IMR-90 (cell line): ENCODE results near the gene ATP8B3. TPM values are rescaled to one million over a fixed set of nuclear protein-coding genes. Genes with fewer than 3 reads are reported as not detected.

Experiments used
- ATAC-seq: fragments of 200-7000 bp; cut with Tn5 transposase; 2 replicates; pipeline ENCODE4 v1.9.1; 2020; ENCODE audit warnings: low read depth, mild to moderate bottlenecking, moderate library complexity
- BruUV-seq: library from RNA; stranded (reverse); fragments of 400-500 nt; replicated peaks from 2 replicates; lab custom pipeline; 2021; lab: Mats Ljungman, UMichigan
- CTCF ChIA-PET: fragments of 300-600 bp; formaldehyde crosslinking; extraction: SDS; loops from one replicate; lab custom pipeline; 2021; ENCODE audit warnings: antibody characterized with exemption; lab: Yijun Ruan, JAX
- POLR2A ChIA-PET: fragments of 300-600 bp; sonication (Branson Sonifier 250); formaldehyde crosslinking; loops from one replicate; lab custom pipeline; 2022; ENCODE audit warnings: antibody characterized with exemption; ENCODE audit not compliant: unreplicated experiment; lab: Charles Lee
- DNase-seq: peaks from one replicate; pipeline ENCODE4 v3.0.0; 2013
- H2AFZ ChIP-seq: replicated peaks from 2 replicates; pipeline ENCODE3; 2013; ENCODE audit warnings: low read length, mild to moderate bottlenecking; ENCODE audit not compliant: poor library complexity
- H2AK5ac ChIP-seq: 2 replicates; pipeline ENCODE4 v1.6.1; 2013; ENCODE audit warnings: low read depth, low read length, inconsistent platforms
- H2AK9ac ChIP-seq: replicated peaks from 2 replicates; pipeline ENCODE3; 2013; ENCODE audit warnings: mild to moderate bottlenecking, low read depth, low read length, moderate library complexity; ENCODE audit not compliant: poor library complexity
- H2BK120ac ChIP-seq: 2 replicates; pipeline ENCODE4 v1.6.1; 2013; ENCODE audit warnings: low read depth, low read length, inconsistent platforms
- H2BK15ac ChIP-seq: 3 replicates; pipeline ENCODE4 v1.6.1; 2013; ENCODE audit warnings: low read depth, low read length, inconsistent platforms
- H2BK20ac ChIP-seq: 2 replicates; pipeline ENCODE4 v1.6.1; 2013; ENCODE audit warnings: low read depth, mild to moderate bottlenecking, inconsistent platforms, low read length, moderate library complexity
- H2BK5ac ChIP-seq: 2 replicates; pipeline ENCODE4 v1.6.1; 2013; ENCODE audit warnings: mild to moderate bottlenecking, low read depth, low read length, inconsistent platforms; ENCODE audit not compliant: poor library complexity, severe bottlenecking
- H3K14ac ChIP-seq: replicated peaks from 2 replicates; pipeline ENCODE4 v1.6.1; 2013; ENCODE audit warnings: low read depth, low read length, inconsistent platforms
- H3K18ac ChIP-seq: 2 replicates; pipeline ENCODE4 v1.6.1; 2013; ENCODE audit warnings: low read depth, low read length, control low read depth
- H3K23ac ChIP-seq: 2 replicates; pipeline ENCODE4 v1.6.1; 2013; ENCODE audit warnings: low read depth, low read length, inconsistent platforms
- H3K27ac ChIP-seq: 2 replicates; pipeline ENCODE4 v1.5.1; 2013; ENCODE audit warnings: mild to moderate bottlenecking, control low read depth, low read length; ENCODE audit not compliant: insufficient read depth
- H3K27me3 ChIP-seq: 2 replicates; pipeline ENCODE4 v1.6.1; 2013; ENCODE audit warnings: low read length; ENCODE audit not compliant: control insufficient read depth, insufficient read depth
- H3K36me3 ChIP-seq: 2 replicates; pipeline ENCODE4 v1.6.1; 2013; ENCODE audit warnings: low read length, mixed read lengths; ENCODE audit not compliant: control insufficient read depth, insufficient read depth
- H3K4ac ChIP-seq: 2 replicates; pipeline ENCODE4 v1.6.1; 2013; ENCODE audit warnings: low read depth, low read length, inconsistent platforms
- H3K4me1 ChIP-seq: 2 replicates; pipeline ENCODE4 v1.6.1; 2013; ENCODE audit warnings: low read length, mixed read lengths; ENCODE audit not compliant: control insufficient read depth, insufficient read depth
- H3K4me2 ChIP-seq: 2 replicates; pipeline ENCODE4 v1.6.1; 2013; ENCODE audit warnings: low read depth, mild to moderate bottlenecking, control low read depth, low read length, moderate library complexity
- H3K4me3 ChIP-seq: 2 replicates; pipeline ENCODE4 v1.5.1; 2013; ENCODE audit warnings: low read depth, mild to moderate bottlenecking, control low read depth, low read length, moderate library complexity; ENCODE audit not compliant: insufficient read depth
- H3K56ac ChIP-seq: 2 replicates; pipeline ENCODE4 v1.6.1; 2013; ENCODE audit warnings: low read length, inconsistent platforms; ENCODE audit not compliant: insufficient read depth; ENCODE audit errors: extremely low read depth
- H3K79me1 ChIP-seq, 2 experiments: 2 replicates each; pipeline ENCODE4 v1.6.1; 2013; ENCODE audit warnings: low read length in 2 of 2, inconsistent platforms in 1 of 2, low read depth in 1 of 2
- H3K9ac ChIP-seq: 2 replicates; pipeline ENCODE4 v1.6.1; 2013; ENCODE audit warnings: low read depth, low read length, control low read depth
- H3K9me1 ChIP-seq: 2 replicates; pipeline ENCODE4 v1.6.1; 2013; ENCODE audit warnings: low read length, inconsistent platforms; ENCODE audit not compliant: insufficient read depth
- H3K9me3 ChIP-seq: 2 replicates; pipeline ENCODE4 v1.6.1; 2013; ENCODE audit warnings: low read length; ENCODE audit not compliant: control insufficient read depth, insufficient read depth
- H4K20me1 ChIP-seq: 2 replicates; pipeline ENCODE4 v1.6.1; 2013; ENCODE audit warnings: low read length, inconsistent platforms; ENCODE audit not compliant: insufficient read depth
- H4K5ac ChIP-seq: 2 replicates; pipeline ENCODE4 v1.6.1; 2013; ENCODE audit warnings: mild to moderate bottlenecking, low read depth, low read length, control low read depth
- H4K8ac ChIP-seq, 2 experiments: 2 replicates each; pipeline ENCODE4 v1.6.1; 2013; ENCODE audit warnings: low read depth in 2 of 2, low read length in 2 of 2, control low read depth in 1 of 2, inconsistent platforms in 1 of 2
- H4K91ac ChIP-seq: 2 replicates; pipeline ENCODE4 v1.6.1; 2013; ENCODE audit warnings: low read depth, low read length, inconsistent platforms; ENCODE audit not compliant: insufficient read depth
- ELK1 ChIP-seq: fragments of 150-350 bp; IDR thresholded peaks from 2 replicates; pipeline ENCODE4 v1.6.1; 2016; ENCODE audit warnings: low read depth, mild to moderate bottlenecking, low read length, moderate library complexity, borderline replicate concordance
- WGBS, 2 experiments: methylation state at CpG; one replicate each; pipeline versions ENCODE4 v1.1.5 to v1.1.7; 2013; ENCODE audit warnings: missing lambda C conversion rate in 2 of 2; ENCODE audit not compliant: insufficient read length in 1 of 2; ENCODE audit errors: extremely low coverage in 2 of 2; 5-methylcytosine and 5-hydroxymethylcytosine counted together
- dilution Hi-C: fragments of 300-500 bp; cut with HindIII; formaldehyde crosslinking; loops from one replicate; pipeline ENCODE4 v1.14.3; 2018; ENCODE audit warnings: low sequenced_read_pairs; ENCODE audit not compliant: unreplicated experiment
- in situ Hi-C: fragments of 300-500 bp; cut with MboI; formaldehyde crosslinking; loops from 3 replicates; pipeline ENCODE4 v1.14.3; 2019; ENCODE audit warnings: low sequenced_read_pairs, inconsistent platforms, mixed read lengths
- intact Hi-C: fragments of 100-400 bp; cut with micrococcal nuclease; formaldehyde crosslinking; loops from 2 replicates; pipeline ENCODE4 v1.10.0; 2022
- polyA plus RNA-seq, 3 experiments: library from polyadenylated mRNA; depleted of rRNA; stranded (reverse); fragments of >200 nt; gene quantifications; 2 replicates each; pipeline ENCODE4 v1.2.3, GENCODE V29; 2012; ENCODE audit warnings: low replicate concordance in 1 of 3
- total RNA-seq: library from RNA; depleted of rRNA; stranded (reverse); fragments of >200 nt; gene quantifications from 2 replicates; pipeline ENCODE4 v1.2.3, GENCODE V29; 2012

Gene ATP8B3
- total and polyA plus RNA-seq, 2 of the 4 experiments (the other 2 are of a cell fraction), result 1.6 to 8.1 TPM

- Histone ChIP-seq H3K27me3 (no peaks in the 10 kb centered on the region), H3K36me3 (peaks cover 6% of the 10 kb centered on the region), H3K56ac (no peak overlapping the region), H4K5ac (no peak overlapping the region), H3K4me2 (no peak overlapping the region), H3K9ac (no peak overlapping the region), H3K9me3 (no peaks in the 10 kb centered on the region), H3K27ac (no peak overlapping the region), H2AFZ (no peak overlapping the region), H4K91ac (no peak overlapping the region), H3K14ac (no peak overlapping the region), H3K23ac (no peak overlapping the region), H2AK9ac (peak overlapping the region; percentile 42), H3K4me1 (no peaks in the 10 kb centered on the region), H2AK5ac (no peak overlapping the region), H3K18ac (no peak overlapping the region), H3K9me1 (no peaks in the 10 kb centered on the region), H2BK120ac (no peak overlapping the region), H2BK5ac (no peak overlapping the region), H3K79me1 (peaks cover 9 to 77% of the 10 kb centered on the region in 2 experiments; a peak in 3 of 4 replicates), H4K8ac (no peak overlapping the region), H2BK15ac (no peak overlapping the region), H4K20me1 (peaks cover 98% of the 10 kb centered on the region), H2BK20ac (no peak overlapping the region), H3K4ac (no peak overlapping the region), H3K4me3 (no peak overlapping the region)
- ATAC-seq (no peak), DNase-seq (no peak)
- CTCF ChIA-PET, result no interaction called here
- intact Hi-C loops, result no loop called here
- POLR2A ChIA-PET, result no interaction called here
- BruUV-seq, result no TSS peak
- 88% methylated on average over 8 of the region's 22 CpGs; no CpG with 5 or more reads in 1 of the 2 experiments for WGBS, 2 experiments
- no peak for TF ChIP-seq ELK1
- in situ Hi-C loops, result no loop called here
- dilution Hi-C loops, result no loop called here
These were observed 28.6 kb upstream of the ATP8B3 start for GRCh38 chr19:1840541-1841115.
